Panc1 (cell line): Measurements from ENCODE around the gene GLIS1.

Experiments used
- POLR2AphosphoS5 ChIP-seq: IDR thresholded peaks from 2 replicates; pipeline ENCODE4 v1.6.1; 2012; ENCODE audit warnings: mild to moderate bottlenecking, low read depth, low read length, moderate library complexity
- REST ChIP-seq, 2 experiments: IDR thresholded peaks; 2 replicates each; pipeline ENCODE4 v1.6.1; 2011 to 2012; ENCODE audit warnings: low read depth in 2 of 2, control low read depth in 1 of 2, low read length in 1 of 2, mild to moderate bottlenecking in 1 of 2, moderate library complexity in 1 of 2; ENCODE audit not compliant: insufficient read depth in 1 of 2
- SIN3A ChIP-seq: IDR thresholded peaks from 2 replicates; pipeline ENCODE4 v1.6.1; 2012; ENCODE audit warnings: low read depth, mild to moderate bottlenecking, low read length, moderate library complexity, borderline replicate concordance; ENCODE audit not compliant: insufficient read depth
- TCF7L2 ChIP-seq: IDR thresholded peaks from 2 replicates; pipeline ENCODE4 v1.6.1; 2011; ENCODE audit warnings: mild to moderate bottlenecking, low read depth, low read length, inconsistent platforms
- TF ChIP-seq, protein P1 (sequence below): fragments of 450-650 bp; IDR thresholded peaks from 2 replicates; pipeline ENCODE4 v1.5.1; 2017; ENCODE audit warnings: mild to moderate bottlenecking

GRCh38 chr1:53651356-53651755, 87.6 kb downstream of the GLIS1 start:
- TF ChIP-seq, protein P1, sequence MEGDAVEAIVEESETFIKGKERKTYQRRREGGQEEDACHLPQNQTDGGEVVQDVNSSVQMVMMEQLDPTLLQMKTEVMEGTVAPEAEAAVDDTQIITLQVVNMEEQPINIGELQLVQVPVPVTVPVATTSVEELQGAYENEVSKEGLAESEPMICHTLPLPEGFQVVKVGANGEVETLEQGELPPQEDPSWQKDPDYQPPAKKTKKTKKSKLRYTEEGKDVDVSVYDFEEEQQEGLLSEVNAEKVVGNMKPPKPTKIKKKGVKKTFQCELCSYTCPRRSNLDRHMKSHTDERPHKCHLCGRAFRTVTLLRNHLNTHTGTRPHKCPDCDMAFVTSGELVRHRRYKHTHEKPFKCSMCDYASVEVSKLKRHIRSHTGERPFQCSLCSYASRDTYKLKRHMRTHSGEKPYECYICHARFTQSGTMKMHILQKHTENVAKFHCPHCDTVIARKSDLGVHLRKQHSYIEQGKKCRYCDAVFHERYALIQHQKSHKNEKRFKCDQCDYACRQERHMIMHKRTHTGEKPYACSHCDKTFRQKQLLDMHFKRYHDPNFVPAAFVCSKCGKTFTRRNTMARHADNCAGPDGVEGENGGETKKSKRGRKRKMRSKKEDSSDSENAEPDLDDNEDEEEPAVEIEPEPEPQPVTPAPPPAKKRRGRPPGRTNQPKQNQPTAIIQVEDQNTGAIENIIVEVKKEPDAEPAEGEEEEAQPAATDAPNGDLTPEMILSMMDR: no peak
- TF ChIP-seq POLR2AphosphoS5 (no peak), TCF7L2 (no peak), REST (IDR thresholded peaks at IDR 0.05; ENCODE audit: insufficient read depth in 1 of 2, low read depth in 2 of 2, low read length in 1 of 2) (no peak), SIN3A (no peak)
